Dedifferentiated amniotic fluid mesenchymal stem cell (primary cell): Measurements from ENCODE around the gene SLC35G6.
"Not testable (repeated sequence)": the region's sequence is repeated elsewhere in the genome, so short reads cannot be mapped to it uniquely, and the experiment has no call there.

Source experiments
- DNase-seq: peaks from one replicate; pipeline ENCODE4 v3.0.0-alpha.2; 2016; ENCODE audit errors: extremely low spot score

SLC35G6 gene

DNA sequence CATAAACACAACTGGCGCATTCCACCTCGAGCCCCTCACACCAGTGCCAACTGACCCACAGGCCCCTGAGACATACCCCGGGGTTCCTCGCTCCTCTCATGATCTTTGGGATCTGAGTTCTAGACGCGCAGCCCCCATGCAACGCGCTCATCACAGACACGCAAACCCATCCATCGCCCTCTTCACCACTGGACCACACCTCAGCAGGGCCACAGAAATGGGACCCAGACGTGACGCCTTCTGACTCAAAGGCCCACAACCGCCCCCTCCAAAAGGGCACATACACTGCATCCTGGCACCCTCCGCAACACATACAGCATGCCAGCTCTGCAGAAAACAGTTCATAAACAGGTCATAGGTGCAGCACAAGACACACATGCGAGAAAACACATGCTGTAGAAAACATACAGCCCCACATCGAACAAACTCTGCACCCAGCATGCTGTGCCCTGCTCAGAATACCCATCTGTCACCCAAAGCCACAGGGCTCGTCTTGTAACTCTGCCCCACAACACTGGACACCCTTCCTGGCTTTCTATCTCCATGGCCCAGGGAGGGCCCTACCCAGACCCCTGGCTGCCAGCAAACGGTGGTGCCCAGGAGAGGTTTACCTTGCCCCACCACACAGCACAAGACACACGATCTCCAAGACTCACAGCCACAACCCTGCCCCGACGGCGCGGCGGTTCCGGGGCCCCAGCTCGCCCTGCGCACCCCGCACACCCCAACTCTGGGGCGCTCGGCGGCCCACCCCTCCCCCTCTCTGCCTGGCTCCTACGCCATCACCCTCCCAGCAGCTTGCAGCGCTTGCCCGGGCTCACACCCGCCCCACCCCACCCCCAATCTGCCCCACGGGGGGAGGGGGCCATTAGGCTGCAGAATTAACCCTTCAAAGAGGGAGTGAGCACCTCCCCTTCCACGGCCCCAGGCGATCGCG, 2.7 kb upstream of the SLC35G6 start:
- DNase-seq: no peak

GRCh38 chr17:7479213-7480088, 1.8 kb upstream of the SLC35G6 start, which contains the start of gene ZBTB4:
ZBTB4 (minus strand) TSS chr17:7479631; CDS start chr17:7466801, 12,830 bp downstream.
- DNase-seq: no peak

DNA sequence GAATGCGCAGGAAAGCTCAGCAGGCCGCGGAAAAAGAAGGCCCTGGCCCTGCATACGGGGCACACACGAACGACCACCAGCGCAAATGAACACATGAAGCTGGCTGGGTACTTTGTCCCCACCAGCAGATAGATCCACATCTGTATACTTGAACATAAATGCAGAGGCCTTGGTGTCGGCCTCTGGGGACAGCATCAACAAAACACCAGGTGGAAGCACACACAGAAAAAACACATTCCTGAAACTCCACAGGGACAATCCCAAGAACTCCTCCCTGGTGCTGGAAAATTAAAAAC, 1.2 kb upstream of the SLC35G6 start:
- no peak for DNase-seq

DNA sequence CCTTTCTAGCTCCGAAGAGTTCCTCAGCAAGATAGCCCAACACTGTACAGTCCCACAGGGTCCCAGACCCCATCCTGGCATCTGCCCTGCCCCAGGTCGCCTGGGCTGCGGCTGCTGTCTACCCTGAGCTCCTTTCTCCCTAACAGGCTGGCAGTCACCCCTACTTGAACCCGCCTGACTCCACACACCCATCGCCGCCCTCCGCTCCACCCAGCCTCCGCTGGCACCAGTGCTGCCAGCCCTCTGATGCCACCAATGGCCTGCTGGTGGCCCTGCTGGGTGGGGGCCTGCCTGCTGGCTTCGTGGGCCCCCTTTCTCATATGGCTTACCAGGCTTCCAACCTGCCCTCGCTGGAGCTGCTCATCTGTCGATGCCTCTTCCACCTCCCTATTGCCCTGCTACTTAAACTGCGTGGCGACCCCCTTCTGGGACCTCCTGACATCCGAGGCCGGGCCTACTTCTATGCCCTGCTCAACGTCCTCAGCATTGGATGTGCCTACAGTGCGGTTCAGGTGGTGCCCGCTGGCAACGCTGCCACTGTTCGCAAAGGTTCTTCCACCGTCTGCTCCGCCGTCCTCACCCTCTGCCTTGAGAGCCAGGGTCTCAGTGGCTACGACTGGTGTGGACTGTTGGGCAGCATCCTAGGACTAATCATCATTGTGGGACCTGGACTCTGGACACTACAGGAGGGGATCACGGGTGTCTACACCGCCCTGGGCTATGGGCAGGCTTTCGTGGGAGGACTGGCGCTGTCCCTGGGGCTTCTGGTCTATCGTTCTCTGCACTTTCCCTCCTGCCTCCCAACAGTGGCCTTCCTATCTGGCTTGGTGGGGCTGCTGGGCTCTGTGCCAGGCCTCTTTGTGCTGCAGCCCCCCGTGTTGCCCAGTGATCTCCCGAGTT, 846 bp downstream of the SLC35G6 start:
- DNase-seq: not testable (repeated sequence)

DNA sequence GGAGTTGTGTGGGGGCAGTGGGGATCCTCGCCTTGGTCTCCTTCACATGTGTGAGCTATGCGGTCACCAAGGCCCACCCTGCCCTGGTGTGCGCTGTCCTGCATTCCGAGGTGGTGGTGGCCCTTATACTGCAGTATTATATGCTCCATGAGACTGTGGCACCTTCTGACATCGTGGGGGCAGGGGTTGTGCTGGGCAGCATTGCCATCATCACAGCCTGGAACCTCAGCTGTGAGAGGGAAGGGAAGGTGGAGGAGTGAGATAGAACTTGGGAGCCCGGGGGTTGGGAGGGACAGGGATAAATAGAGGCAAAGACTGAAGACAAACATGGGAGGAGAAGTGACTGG, 1.5 kb downstream of the SLC35G6 start:
- not testable (repeated sequence) for DNase-seq

DNA sequence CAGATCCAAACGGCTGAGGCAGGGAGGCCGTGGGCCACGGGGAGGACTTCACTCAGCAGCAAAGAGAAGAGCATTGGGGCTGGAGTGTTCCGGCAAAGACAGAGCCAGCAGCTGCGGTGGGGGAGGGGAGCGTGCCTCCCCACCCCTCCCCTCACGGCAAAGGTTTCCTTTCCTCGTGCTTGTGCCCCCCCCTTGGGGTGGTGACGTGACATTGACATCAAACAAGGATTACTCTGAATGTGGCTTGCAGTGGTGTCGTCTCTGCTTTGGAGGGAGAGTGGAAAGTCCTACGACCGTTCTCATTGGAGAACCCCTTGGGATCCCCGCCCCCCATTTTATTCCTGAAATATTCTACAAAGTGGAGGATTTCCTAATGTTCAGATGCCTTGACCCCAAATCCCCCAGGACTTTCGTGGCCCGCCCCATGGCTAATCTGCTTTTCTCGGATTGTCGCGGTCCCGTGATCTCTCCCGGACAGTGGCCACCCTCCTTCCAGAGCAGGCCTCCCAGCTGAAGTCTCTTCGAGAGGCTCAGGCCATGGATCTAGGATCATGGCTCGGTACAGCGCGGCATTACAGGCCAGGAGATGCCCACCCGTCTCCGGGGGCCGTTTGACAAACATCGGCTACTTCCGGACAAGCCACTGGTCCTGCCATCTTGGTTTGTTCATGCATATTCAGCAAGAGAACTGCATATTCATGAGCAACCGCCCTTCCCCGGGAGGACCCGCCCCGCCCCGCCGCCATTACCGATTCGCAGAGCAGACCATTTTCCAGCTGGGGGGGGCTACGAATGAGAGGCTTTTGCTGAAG, 2.2 kb downstream of the SLC35G6 start:
- peak; percentile 88 for DNase-seq

DNA sequence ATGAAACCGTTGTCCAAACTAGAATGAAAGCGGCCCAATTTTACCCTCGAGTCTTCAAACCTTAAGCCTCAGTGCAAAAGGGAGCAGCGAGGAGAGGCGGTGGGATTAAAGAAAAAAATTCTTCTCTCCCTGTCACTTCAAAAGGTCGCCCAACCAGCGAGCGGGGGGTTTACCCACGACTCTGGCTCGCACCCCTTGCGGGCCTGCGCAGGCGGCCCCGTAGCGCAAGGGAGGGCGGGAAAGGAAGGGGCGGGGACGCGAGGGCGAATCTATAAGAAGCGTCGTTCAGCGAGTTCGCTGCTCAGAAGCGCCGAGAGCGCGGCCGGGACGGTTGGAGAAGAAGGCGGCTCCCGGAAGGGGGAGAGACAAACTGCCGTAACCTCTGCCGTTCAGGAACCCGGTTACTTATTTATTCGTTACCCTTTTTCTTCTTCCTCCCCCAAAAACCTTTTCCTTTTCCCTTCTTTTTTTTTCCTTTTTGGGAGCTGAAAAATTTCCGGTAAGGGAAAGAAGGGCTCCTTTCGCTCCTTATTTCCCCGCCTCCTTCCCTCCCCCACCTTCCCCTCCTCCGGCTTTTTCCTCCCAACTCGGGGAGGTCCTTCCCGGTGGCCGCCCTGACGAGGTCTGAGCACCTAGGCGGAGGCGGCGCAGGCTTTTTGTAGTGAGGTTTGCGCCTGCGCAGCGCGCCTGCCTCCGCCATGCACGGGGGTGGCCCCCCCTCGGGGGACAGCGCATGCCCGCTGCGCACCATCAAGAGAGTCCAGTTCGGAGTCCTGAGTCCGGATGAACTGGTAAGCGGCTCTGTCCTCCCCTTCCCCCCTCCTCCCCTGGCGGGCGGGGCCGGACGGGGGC, 3.0 kb downstream of the SLC35G6 start, which contains the start of gene POLR2A:
POLR2A (plus strand) TSS at position 300 of the 852 bp plus-strand sequence.
- DNase-seq: peak; percentile 96

- DNase-seq: no peak
Observed at GRCh38 chr17:7484919-7485377, 3.7 kb downstream of the SLC35G6 start.

DNA sequence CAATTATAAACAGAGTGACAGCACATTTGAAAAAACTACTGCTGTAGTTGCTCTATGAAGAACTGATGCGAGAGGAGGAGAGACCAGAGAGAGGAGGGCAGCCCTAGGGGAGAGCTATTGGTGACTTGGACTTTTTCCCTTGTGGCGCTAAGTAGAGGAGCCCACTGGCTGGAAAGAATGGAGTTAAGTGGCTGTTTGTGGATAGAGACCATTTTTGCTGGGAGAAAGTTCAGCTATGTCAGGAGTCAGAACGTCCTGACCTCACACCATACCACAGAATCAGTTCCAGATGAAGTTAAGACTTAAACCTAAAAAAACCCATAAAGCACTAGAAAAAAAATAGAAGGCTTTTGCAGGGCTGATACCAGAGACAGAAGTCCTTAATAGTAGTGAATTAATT, 4.9 kb downstream of the SLC35G6 start:
- no peak for DNase-seq

DNA sequence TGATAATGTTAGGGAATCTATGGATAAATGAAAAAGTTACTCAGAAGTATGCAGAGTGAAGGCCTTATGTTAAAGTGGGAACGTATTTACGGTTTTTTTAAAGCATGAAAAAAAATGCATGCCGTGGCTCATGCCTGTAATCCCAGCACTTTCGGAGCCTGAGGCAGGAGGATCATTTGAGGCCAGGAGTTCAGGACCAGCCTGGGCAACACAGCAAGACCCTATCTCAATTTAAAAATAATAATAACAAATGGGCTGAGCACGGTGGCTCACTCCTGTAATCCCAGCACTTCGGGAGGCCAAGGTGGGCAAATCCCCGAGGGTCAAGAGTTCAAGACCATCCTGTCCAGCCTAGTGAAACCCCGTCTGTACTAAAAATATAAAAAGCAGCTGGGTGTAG, 8.9 kb downstream of the SLC35G6 start:
- DNase-seq: no peak

GRCh38 chr17:7491583-7491982, 10.3 kb downstream of the SLC35G6 start:
- DNase-seq: no peak

GRCh38 chr17:7493941-7494340, 12.7 kb downstream of the SLC35G6 start:
- DNase-seq: no peak

DNA sequence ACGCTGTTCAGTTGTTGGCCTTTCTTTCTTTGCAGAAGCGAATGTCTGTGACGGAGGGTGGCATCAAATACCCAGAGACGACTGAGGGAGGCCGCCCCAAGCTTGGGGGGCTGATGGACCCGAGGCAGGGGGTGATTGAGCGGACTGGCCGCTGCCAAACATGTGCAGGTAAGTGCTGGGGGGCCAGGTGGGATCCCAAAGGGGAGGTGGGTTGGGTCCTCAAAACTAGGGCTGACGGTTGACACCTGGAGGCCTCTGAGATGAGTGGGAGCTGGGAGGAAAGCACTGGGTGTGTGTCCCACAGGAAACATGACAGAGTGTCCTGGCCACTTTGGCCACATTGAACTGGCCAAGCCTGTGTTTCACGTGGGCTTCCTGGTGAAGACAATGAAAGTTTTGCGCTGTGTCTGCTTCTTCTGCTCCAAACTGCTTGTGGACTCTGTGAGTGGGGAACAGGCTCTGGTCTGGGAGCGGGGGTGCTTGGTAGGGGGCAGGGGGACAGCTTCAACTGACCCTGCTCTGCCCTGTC, 14.7 kb downstream of the SLC35G6 start:
- no peak for DNase-seq

- no peak for DNase-seq
Observed at GRCh38 chr17:7496470-7497183, 15.4 kb downstream of the SLC35G6 start.

GRCh38 chr17:7497228-7497627, 16.0 kb downstream of the SLC35G6 start:
- DNase-seq: no peak

DNA sequence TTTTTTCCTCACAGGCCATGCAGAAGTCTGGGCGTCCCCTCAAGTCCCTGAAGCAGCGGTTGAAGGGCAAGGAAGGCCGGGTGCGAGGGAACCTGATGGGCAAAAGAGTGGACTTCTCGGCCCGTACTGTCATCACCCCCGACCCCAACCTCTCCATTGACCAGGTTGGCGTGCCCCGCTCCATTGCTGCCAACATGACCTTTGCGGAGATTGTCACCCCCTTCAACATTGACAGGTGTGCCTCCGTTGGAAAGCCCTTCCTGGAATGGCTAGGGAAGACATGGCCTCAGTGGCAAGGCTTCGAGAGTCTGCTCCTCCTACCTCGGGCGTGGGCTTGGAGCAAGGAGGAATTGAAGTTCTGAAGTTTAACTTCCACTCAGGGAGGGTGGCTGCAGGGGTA, 16.4 kb downstream of the SLC35G6 start:
- DNase-seq: no peak

DNA sequence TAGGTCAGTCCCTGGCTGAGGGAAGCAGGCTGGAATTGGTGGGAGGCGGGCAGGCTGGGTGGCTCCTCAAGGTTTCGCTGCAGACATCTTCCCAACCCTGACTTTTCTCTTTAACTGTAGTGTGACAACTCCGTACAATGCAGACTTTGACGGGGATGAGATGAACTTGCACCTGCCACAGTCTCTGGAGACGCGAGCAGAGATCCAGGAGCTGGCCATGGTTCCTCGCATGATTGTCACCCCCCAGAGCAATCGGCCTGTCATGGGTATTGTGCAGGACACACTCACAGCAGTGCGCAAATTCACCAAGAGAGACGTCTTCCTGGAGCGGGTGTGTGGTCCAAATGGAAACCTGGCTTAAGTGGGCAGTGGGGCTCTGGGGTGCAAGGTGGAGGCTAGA, 17.9 kb downstream of the SLC35G6 start:
- DNase-seq: no peak

DNA sequence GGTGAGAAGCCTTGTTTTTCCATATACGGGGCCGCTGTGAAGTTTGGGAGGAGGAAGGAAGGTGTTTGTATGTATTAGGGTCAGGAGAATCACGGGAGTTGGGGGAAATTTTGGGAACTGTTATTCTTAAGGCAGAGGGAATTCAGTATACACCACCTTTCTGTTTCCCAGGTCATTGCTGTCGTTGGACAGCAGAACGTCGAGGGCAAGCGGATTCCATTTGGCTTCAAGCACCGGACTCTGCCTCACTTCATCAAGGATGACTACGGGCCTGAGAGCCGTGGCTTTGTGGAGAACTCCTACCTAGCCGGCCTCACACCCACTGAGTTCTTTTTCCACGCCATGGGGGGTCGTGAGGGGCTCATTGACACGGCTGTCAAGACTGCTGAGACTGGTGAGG, 20.5 kb downstream of the SLC35G6 start:
- no peak for DNase-seq
